ENCODE results near the gene DBN1. TPM values are rescaled to one million over a fixed set of nuclear protein-coding genes. Genes with fewer than 3 reads are reported as not detected.

Gene DBN1
- total and polyA plus RNA-seq, 9 of the 15 experiments (the other 6 are each of a cell fraction or from before 2014, with no cell fraction given): 0.25 to 87.2 (median 27.9) TPM

- TF ChIP-seq IRF9 (tag; IDR thresholded peaks at IDR 0.05): no peak
- TF ChIP-seq CBX5 (IDR thresholded peaks at IDR 0.05; ENCODE audit: borderline replicate concordance, low read depth): no peak
- TF ChIP-seq ZNF232 (CRISPR knock-in tag; IDR thresholded peaks at IDR 0.05): no peak
- TF ChIP-seq POLR2G (IDR thresholded peaks at IDR 0.05; ENCODE audit: low read depth, low read length): peak; percentile 46; the same call in 1 of the 2 replicates
- no peak for TF ChIP-seq ZNF224 (CRISPR knock-in tag; IDR thresholded peaks at IDR 0.05)
Measured at GRCh38 chr5:177458912-177459350, 14.5 kb downstream of the DBN1 start (continued).

- Histone ChIP-seq H3K4me2 (ENCODE audit: insufficient read depth, low read length) (no peak overlapping the region), H3K27me3 (ENCODE audit: control insufficient read depth in 2 of 2, insufficient read depth in 2 of 2, low read length in 2 of 2) (no peaks in the 10 kb centered on the region), H3K9me1 (ENCODE audit: control insufficient read depth, insufficient read depth, low read length) (peaks cover 3% of the 10 kb centered on the region), H2AFZ (ENCODE audit: low read depth, low read length) (no peak overlapping the region), H3K9ac (ENCODE audit: insufficient read depth in 1 of 2, low read depth in 2 of 2, low read length in 2 of 2) (no peak overlapping the region), H3K4me3 (no peak overlapping the region), H3K4me1 (replicated peaks in 1 of 2; ENCODE audit: control insufficient read depth in 2 of 2, insufficient read depth in 2 of 2, low read length in 2 of 2) (peaks cover 5 to 77% of the 10 kb centered on the region in 2 experiments), H3K27ac (ENCODE audit: extremely low read depth, low read depth, low read length) (no peak overlapping the region), H3K36me3 (ENCODE audit: control insufficient read depth, insufficient read depth, low read length) (peaks cover 42% of the 10 kb centered on the region; the same call in 1 of the 3 replicates), H3K79me2 (ENCODE audit: control insufficient read depth, insufficient read depth, low read length) (peaks cover 10% of the 10 kb centered on the region; the same call in 2 of the 3 replicates), H3K9me3 (replicated peaks; ENCODE audit: control insufficient read depth, insufficient read depth, low read depth, low read length) (no peaks in the 10 kb centered on the region), H4K20me1 (replicated peaks; ENCODE audit: control insufficient read depth, insufficient read depth, low read length) (peaks cover 16% of the 10 kb centered on the region)
- CTCF ChIA-PET (ENCODE audit: low intra/inter-chr PET ratio): interaction anchor here (0.5 to 6.2 kb wide), 3 partner anchors 54 to 68 kb away, joined by 3 to 107 read pairs (median 78); no protein-coding TSS in a partner anchor
- POLR2A ChIA-PET: interaction anchor here (0.6 to 1.2 kb wide), 10 partner anchors 8 to 185 kb away, joined by 3 to 10 read pairs (median 4); partner anchors contain the start of gene PRR7
- in situ Hi-C loops (cut with MboI) (loop anchor here (10.0 kb wide), 1 partner anchor 343 kb away; no protein-coding TSS in a partner anchor), intact Hi-C loops (cut with micrococcal nuclease) (loop anchor here (2.0 kb wide), 1 partner anchor 145 kb away; no protein-coding TSS in a partner anchor)
- no peak for ATAC-seq
- no TSS peak for BruUV-seq (replicated peaks)
- 88% methylated on average over 18 of the region's 20 CpGs for WGBS (ENCODE audit: insufficient coverage, low coverage, missing lambda C conversion rate)
- no peak for FAIRE-seq
- DNase-seq (ENCODE audit: extremely low read depth in 1 of 4, low spot score in 3 of 4): no peak
- TF ChIP-seq GABPB1 (CRISPR knock-in tag; IDR thresholded peaks at IDR 0.05) (peak; percentile 48; the same call in 1 of the 2 replicates), ZNF518B (CRISPR knock-in tag; IDR thresholded peaks at IDR 0.05) (no peak), HNRNPK (IDR thresholded peaks at IDR 0.05; ENCODE audit: low read depth, low read length, poor library complexity, severe bottlenecking) (no peak), ZNF280B (CRISPR knock-in tag; IDR thresholded peaks at IDR 0.05) (no peak), STAT5A (IDR thresholded peaks at IDR 0.05; ENCODE audit: borderline replicate concordance, low read length) (no peak), MCM5 (IDR thresholded peaks at IDR 0.05; ENCODE audit: low read depth) (no peak), ZNF140 (CRISPR knock-in tag; IDR thresholded peaks at IDR 0.05) (no peak)
Measured at GRCh38 chr5:177457852-177458681, 15.4 kb downstream of the DBN1 start.

Data from K562 (cell line).